AG04450 (cell line): ENCODE measurements around the gene GJD3. TPM values are rescaled to one million over a fixed set of nuclear protein-coding genes. Genes with fewer than 3 reads are reported as not detected.

Experiments
- CTCF ChIA-PET: fragments of 300-600, 350-600 bp; formaldehyde crosslinking; extraction: SDS; loops from one replicate; lab custom pipeline; 2022; ENCODE audit warnings: antibody characterized with exemption, inconsistent platforms; lab: Charles Lee
- POLR2A ChIA-PET: fragments of 350-600 bp; formaldehyde crosslinking; extraction: SDS; loops from one replicate; lab custom pipeline; 2021; ENCODE audit warnings: antibody characterized with exemption, inconsistent platforms; lab: Yijun Ruan, JAX
- DNase-seq: peaks from one replicate; pipeline ENCODE4 v3.0.0-alpha.2; 2011; ENCODE audit warnings: low read depth, low spot score
- H3K27ac ChIP-seq: one replicate; pipeline ENCODE4 v1.5.1; 2012; ENCODE audit warnings: low read depth, low read length, control low read depth
- H3K27me3 ChIP-seq: one replicate; pipeline ENCODE4 v1.6.0; 2012; ENCODE audit warnings: low read length; ENCODE audit not compliant: control insufficient read depth, insufficient read depth
- H3K4me3 ChIP-seq: 2 replicates; pipeline ENCODE4 v1.5.1; 2011; ENCODE audit warnings: mild to moderate bottlenecking, low read depth, low read length, control low read depth
- H3K9me3 ChIP-seq: 2 replicates; pipeline ENCODE4 v1.5.1; 2012; ENCODE audit warnings: low read length; ENCODE audit not compliant: control insufficient read depth, insufficient read depth
- polyA plus RNA-seq: library from polyadenylated mRNA; depleted of rRNA; stranded (reverse); fragments of >200 nt; gene quantifications from 2 replicates; pipeline ENCODE4 v1.2.3, GENCODE V29; 2011
- TF ChIP-seq, protein P1 (sequence below): IDR thresholded peaks from 2 replicates; pipeline ENCODE4 v1.5.1; 2011; ENCODE audit warnings: low read depth, low read length, control low read depth, inconsistent platforms

GJD3 gene
- polyA plus RNA-seq, 1 experiment = 0.41 TPM

DNA sequence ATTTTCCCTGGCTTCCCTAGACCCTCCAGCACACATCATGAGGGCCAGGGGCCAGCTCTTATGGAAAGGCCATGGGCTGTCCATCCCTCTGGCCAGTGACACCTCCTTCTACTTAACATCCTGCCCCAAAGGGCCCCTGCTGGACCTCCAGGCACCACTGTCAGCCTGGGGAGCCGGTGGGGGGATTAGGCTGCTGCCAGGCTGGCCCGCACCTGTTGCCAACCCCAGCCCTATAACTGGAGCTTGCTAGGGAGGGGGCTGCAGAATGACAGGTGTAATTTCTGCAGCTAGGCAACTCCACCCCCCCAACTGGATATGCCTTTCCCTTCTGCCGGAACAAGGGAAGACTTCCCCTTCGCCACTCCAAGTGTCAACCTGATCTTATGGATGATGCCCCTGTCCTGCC lies 43.0 kb downstream of the GJD3 start:
- Histone ChIP-seq H3K27ac (no peak overlapping the region), H3K4me3 (peak overlapping the region; percentile 82), H3K27me3 (no peaks in the 10 kb centered on the region), H3K9me3 (peaks cover 2% of the 10 kb centered on the region; the same call in 1 of the 2 replicates)
- no peak for DNase-seq
- TF ChIP-seq, protein P1, sequence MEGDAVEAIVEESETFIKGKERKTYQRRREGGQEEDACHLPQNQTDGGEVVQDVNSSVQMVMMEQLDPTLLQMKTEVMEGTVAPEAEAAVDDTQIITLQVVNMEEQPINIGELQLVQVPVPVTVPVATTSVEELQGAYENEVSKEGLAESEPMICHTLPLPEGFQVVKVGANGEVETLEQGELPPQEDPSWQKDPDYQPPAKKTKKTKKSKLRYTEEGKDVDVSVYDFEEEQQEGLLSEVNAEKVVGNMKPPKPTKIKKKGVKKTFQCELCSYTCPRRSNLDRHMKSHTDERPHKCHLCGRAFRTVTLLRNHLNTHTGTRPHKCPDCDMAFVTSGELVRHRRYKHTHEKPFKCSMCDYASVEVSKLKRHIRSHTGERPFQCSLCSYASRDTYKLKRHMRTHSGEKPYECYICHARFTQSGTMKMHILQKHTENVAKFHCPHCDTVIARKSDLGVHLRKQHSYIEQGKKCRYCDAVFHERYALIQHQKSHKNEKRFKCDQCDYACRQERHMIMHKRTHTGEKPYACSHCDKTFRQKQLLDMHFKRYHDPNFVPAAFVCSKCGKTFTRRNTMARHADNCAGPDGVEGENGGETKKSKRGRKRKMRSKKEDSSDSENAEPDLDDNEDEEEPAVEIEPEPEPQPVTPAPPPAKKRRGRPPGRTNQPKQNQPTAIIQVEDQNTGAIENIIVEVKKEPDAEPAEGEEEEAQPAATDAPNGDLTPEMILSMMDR = no peak
- ChIA-PET POLR2A (interaction anchor here (1.2 kb wide), 1 partner anchor 21 kb away, joined by 4 read pairs; no protein-coding TSS in a partner anchor), CTCF (interaction anchor here (0.8 kb wide), 1 partner anchor 33 kb away, joined by 3 read pairs; no protein-coding TSS in a partner anchor)

DNA sequence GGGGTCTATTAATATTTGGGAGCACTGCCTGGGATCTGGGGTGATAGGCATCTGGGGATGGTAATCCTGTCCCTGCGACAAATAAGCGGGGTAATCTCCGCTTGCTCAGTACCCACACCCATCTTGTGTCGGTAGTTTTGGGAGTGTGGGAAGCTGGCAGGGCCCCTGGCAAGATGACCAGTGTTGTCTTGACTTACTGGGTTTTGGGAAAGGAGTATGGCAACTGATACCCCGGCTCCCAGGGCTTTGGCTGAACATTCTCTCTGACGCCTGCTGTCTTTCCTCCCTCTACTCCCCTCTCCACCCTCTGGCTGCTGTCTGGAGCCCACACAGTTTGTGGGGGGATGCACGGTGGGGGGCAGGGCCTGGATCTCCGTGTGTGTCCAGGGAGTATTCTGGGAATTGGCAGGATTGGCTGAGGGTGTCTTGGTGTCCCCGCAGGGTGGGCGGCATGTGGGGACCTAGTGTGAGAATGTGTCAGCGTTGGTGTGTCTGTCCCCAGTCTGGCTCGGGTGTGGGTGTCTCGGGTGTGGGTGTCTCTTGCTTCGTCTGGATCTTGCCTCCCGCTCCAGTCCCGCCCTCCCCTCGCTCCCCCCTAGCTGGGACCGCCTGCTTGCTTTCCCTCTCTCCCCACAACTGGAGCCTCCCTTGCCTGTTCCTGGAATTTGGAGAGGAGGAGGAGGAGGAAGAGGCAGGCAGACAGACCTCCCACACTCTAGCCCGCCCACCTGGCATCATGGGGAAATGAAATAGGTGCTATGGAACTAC lies 43.6 kb downstream of the GJD3 start:
- H3K4me3 ChIP-seq = peak overlapping the region; percentile 82
- POLR2A ChIA-PET = interaction anchor here (1.2 kb wide), 1 partner anchor 21 kb away, joined by 4 read pairs; no protein-coding TSS in a partner anchor
- peak overlapping the region; percentile 21 for H3K27ac ChIP-seq
- TF ChIP-seq, protein P1 = no peak
- DNase-seq = no peak
- CTCF ChIA-PET = interaction anchor here (0.8 kb wide), 1 partner anchor 34 kb away, joined by 3 read pairs; no protein-coding TSS in a partner anchor
- no peaks in the 10 kb centered on the region for H3K27me3 ChIP-seq
- peaks cover 2% of the 10 kb centered on the region; the same call in 1 of the 2 replicates for H3K9me3 ChIP-seq

DNA sequence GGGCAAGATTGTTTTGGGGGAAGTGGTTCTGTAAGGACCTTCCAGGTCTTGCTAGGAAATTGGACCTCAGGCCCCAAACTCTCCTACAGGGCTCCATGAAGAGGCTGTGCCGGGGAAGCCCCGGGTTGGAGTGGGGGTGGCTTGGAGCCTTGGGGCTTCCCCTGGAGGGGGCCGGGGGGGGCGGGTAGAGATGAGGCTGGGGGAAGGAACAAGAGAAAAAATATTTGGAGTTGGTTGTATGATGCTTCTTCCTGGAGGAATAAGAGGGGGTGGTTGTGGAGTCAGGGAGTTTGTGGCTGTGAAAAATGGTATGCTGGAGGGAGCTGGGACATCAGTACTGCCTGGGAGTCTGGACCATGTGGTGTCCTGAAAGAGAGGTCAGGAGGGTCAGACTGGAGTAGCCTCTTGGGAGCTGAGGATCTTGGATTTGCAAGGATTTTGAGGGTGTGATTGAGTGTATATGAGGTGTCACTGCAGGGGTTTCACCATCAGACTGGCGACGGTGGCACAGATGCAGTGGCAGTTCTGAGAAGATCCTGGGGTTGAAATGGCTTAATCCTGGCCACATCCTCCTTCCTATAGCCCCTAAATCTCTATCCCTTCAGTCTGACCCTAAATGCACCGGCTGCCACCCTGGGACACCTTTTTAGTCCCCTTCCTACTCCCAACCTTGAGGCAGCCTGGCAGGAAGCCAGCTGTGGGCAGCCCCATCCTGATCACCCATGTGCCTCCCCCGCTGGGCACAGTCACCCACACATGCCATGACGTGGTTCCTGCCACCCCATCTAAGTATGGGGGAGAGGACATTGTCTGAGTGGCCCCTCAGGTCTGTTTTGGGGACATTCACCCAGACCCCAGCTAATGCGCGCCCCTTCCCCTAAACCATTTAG lies 44.6 kb downstream of the GJD3 start:
- Histone ChIP-seq H3K27ac (no peak overlapping the region), H3K4me3 (peak overlapping the region; percentile 82), H3K9me3 (peaks cover 2% of the 10 kb centered on the region; the same call in 1 of the 2 replicates), H3K27me3 (no peaks in the 10 kb centered on the region)
- TF ChIP-seq, protein P1 = no peak
- POLR2A ChIA-PET = no interaction called here
- no peak for DNase-seq
- CTCF ChIA-PET = interaction anchor here (0.7 to 1.7 kb wide), 6 partner anchors 11 to 101 kb away, joined by 3 to 5 read pairs (median 4); partner anchors contain the start of genes RARA and WIPF2

DNA sequence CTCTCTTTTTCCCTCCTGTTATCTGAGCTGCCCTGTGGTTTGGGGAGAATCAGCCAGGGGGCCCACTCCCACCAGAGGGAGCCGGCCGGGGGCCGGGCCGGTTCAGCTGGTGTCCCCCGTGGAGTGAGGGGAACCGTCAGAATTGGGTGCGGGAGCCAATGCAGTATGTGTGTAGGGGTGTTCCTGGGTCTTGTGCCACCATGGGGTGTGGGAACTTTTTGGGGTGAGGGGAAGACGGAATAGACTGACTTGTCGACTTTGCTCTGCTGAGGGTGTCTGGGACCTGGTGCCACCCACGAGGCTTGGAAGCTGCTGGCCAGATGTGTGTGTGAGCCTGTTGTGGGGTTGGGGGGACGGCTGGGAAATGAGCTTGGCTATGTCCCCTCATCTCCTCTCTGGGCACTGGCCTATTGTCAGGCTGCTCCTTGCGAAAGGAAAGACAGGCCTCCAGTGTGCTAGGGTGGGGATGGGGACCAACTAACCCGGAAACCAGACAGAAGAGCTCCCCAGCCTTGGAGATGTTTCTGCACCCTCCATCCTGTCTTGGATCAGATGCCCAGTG lies 45.6 kb downstream of the GJD3 start:
- TF ChIP-seq, protein P1 = peak; percentile 38
- POLR2A ChIA-PET = interaction anchor here (0.7 kb wide), 1 partner anchor 154 kb away, joined by 3 read pairs; no protein-coding TSS in a partner anchor
- H3K27ac ChIP-seq = no peak overlapping the region
- CTCF ChIA-PET = interaction anchor here (0.7 to 1.7 kb wide), 7 partner anchors 10 to 100 kb away, joined by 3 to 5 read pairs (median 3); partner anchors contain the start of genes RARA and WIPF2
- DNase-seq = no peak
- H3K27me3 ChIP-seq = no peaks in the 10 kb centered on the region
- peaks cover 2% of the 10 kb centered on the region; the same call in 1 of the 2 replicates for H3K9me3 ChIP-seq
- peak overlapping the region; percentile 82 for H3K4me3 ChIP-seq
